Activated naive CD8-positive, alpha-beta T cell treated with anti-CD3 and anti-CD28 coated beads for 36 hours (primary cell): ENCODE measurements around the gene TM4SF1. TPM values are rescaled to one million over a fixed set of nuclear protein-coding genes. Genes with fewer than 3 reads are reported as not detected.

Source experiments
- DNase-seq: peaks from one replicate; pipeline ENCODE4 v3.0.0; 2021
- H3K27ac Mint-ChIP-seq: one replicate; pipeline ENCODE4 v1.8.0; 2022; ENCODE audit warnings: mild to moderate bottlenecking, moderate library complexity, mixed read lengths
- H3K27me3 Mint-ChIP-seq: one replicate; pipeline ENCODE4 v1.8.0; 2022; ENCODE audit warnings: mild to moderate bottlenecking, mixed read lengths
- H3K36me3 Mint-ChIP-seq: one replicate; pipeline ENCODE4 v1.8.0; 2021; ENCODE audit warnings: mild to moderate bottlenecking, mixed read lengths
- H3K4me1 Mint-ChIP-seq: one replicate; pipeline ENCODE4 v1.8.0; 2021; ENCODE audit warnings: mixed read lengths
- H3K4me3 Mint-ChIP-seq: one replicate; pipeline ENCODE4 v1.8.0; 2022; ENCODE audit warnings: mild to moderate bottlenecking, moderate library complexity, mixed read lengths
- H3K9me3 Mint-ChIP-seq: one replicate; pipeline ENCODE4 v1.8.0; 2022; ENCODE audit warnings: mixed read lengths
- total RNA-seq, 2 experiments: library from RNA; stranded (reverse); gene quantifications; one replicate each; pipeline ENCODE4 v1.2.3, GENCODE V29; 2021

Gene TM4SF1
- total RNA-seq, 2 experiments from 2014 or later: not detected

DNA sequence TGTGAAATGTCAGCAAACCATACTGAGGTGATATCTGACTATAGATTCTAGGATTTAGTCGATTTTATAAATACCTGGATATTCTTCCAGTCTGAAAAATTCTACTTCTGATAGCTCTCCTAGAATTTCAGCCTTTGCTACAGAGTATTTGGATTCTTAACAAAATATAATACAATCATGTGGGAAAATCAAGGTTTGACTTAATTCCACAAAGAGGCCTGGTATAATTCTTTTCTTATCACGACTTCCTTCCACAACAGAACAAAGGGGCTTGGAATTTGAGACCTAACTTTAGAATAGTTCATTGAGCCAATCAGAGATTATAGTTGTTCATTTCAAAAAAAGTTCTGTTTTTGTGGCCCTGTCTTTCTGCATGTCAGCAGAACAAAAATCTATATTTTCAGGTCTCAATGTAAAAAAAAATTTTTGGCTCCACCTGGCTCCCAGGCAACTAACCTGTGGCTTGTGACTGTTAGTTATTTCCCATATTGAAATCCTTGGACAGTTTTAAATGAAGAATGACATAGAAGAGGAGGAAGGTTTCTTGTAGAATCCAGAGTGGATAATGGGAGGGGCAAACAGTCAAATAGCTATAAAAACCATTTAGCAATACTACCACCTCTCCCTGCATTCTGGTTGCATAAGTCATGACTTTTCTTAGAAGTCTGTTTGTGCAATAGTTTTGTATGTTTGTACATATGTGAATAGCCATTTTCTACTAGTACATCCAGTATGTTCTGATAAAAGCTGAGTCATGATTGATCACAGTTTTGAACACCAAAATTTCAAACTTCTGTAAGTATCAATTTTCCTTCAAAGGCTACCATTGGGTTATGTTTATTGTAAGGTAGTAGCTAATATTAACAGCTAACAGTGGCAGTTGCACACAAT lies 4.0 kb downstream of the TM4SF1 start:
- H3K4me3 Mint-ChIP-seq: no peak overlapping the region
- peaks cover 2% of the 10 kb centered on the region for H3K4me1 Mint-ChIP-seq
- no peaks in the 10 kb centered on the region for H3K9me3 Mint-ChIP-seq
- DNase-seq: no peak
- H3K27ac Mint-ChIP-seq: no peak overlapping the region
- H3K27me3 Mint-ChIP-seq: peaks cover 23% of the 10 kb centered on the region
- H3K36me3 Mint-ChIP-seq: no peaks in the 10 kb centered on the region

DNA sequence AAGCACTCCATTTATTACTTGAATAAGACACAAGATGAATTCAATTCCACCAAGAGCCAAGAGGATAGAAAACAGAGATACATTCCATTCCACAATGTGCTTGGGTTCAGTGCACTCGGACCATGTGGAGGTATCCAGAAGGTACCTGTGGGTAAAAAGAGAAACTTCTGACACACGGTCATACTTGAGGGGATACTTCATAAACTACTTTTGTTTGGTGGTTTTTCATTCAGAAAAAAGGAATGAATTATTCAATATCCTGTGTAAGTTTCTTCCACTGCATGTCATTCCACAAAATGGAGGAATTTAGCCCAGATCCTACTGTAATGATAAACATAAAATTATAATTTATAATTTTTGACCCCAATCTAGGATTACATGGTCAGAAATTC lies 5.7 kb downstream of the TM4SF1 start:
- H3K4me3 Mint-ChIP-seq: no peak overlapping the region
- H3K27me3 Mint-ChIP-seq: peaks cover 20% of the 10 kb centered on the region
- H3K27ac Mint-ChIP-seq: no peak overlapping the region
- no peaks in the 10 kb centered on the region for H3K36me3 Mint-ChIP-seq
- H3K4me1 Mint-ChIP-seq: peaks cover 8% of the 10 kb centered on the region
- H3K9me3 Mint-ChIP-seq: no peaks in the 10 kb centered on the region
- no peak for DNase-seq

GRCh38 chr3:149371001-149371722 lies 6.3 kb downstream of the TM4SF1 start:
- Mint-ChIP-seq H3K9me3 (no peaks in the 10 kb centered on the region), H3K4me1 (peaks cover 10% of the 10 kb centered on the region), H3K27ac (no peak overlapping the region), H3K4me3 (no peak overlapping the region), H3K27me3 (peaks cover 19% of the 10 kb centered on the region), H3K36me3 (no peaks in the 10 kb centered on the region)
- DNase-seq: no peak

GRCh38 chr3:149369991-149370866 lies 7.2 kb downstream of the TM4SF1 start:
- Mint-ChIP-seq H3K9me3 (no peaks in the 10 kb centered on the region), H3K36me3 (no peaks in the 10 kb centered on the region)
- no peak for DNase-seq

DNA sequence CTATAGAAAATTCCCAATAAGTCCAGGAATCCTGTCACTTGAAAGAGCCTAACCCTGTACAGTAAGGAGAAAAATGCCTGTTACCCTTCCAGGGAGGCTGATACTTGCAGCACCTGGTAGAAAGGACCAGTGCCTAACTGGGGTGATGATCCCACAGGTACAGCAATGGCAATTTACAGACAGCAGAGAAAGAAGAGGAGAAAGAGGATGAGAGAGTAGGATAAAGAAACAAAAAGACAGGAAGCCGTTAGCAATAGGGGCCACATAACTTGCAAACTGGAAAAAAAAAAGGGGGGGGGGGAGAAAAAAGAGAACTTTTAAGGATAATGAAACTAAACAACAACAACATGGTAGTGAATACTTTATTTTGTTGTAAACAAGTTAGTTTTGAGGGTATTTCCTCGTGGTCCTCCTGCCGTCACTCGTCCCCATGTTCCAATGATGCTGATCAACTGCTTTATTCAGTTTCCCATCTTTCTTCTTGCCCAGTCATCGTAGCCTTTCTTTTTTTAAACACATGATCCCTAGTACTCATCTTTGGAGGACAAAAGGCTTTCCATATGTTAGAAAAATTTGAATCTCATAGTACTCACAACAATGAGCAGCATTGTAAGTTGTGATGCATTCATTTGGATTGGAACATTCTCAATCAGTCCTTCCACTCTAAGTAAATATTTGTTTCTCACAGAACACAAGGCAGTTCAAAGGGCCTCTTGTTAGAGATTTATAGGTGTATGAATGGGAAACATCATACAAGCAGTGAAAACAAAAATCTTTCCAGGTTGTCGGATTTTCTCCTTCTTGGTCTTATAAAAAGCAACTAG lies 8.6 kb downstream of the TM4SF1 start:
- H3K36me3 Mint-ChIP-seq: no peaks in the 10 kb centered on the region
- no peak overlapping the region for H3K27ac Mint-ChIP-seq
- H3K27me3 Mint-ChIP-seq: peaks cover 12% of the 10 kb centered on the region
- DNase-seq: no peak
- H3K4me1 Mint-ChIP-seq: peaks cover 10% of the 10 kb centered on the region
- no peaks in the 10 kb centered on the region for H3K9me3 Mint-ChIP-seq
- no peak overlapping the region for H3K4me3 Mint-ChIP-seq

More at GRCh38 chr3:149369991-149370866, 7.2 kb downstream of the TM4SF1 start:
- Mint-ChIP-seq H3K4me1 (peaks cover 10% of the 10 kb centered on the region), H3K27me3 (peaks cover 12% of the 10 kb centered on the region), H3K4me3 (no peak overlapping the region), H3K27ac (no peak overlapping the region)

DNA sequence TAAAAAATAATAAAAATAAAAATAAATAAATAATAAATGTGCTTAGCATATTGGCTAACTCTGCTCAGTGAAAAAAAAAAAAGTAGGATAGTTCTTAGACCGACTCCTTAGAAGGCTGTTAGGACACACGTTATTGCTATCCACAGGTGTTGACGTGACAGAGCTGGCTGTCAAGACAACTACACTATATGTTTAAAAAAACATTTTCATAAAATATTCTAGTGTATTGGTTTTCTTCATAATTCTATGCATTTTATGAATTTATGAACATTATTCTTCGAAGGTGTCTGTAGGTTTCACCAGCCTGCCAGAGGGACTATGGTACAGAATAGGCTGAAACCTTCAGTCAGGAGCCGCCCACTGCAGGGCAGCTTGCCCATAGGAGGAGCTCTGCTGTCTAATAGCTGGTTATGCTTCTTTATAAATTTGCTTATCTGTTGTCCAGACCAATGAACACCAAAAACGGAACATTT lies 9.2 kb downstream of the TM4SF1 start:
- Mint-ChIP-seq H3K27ac (no peak overlapping the region), H3K4me3 (no peak overlapping the region), H3K9me3 (no peaks in the 10 kb centered on the region), H3K4me1 (peaks cover 10% of the 10 kb centered on the region), H3K36me3 (no peaks in the 10 kb centered on the region), H3K27me3 (peaks cover 12% of the 10 kb centered on the region)
- no peak for DNase-seq

- H3K4me1 Mint-ChIP-seq: peaks cover 10% of the 10 kb centered on the region
- peaks cover 9% of the 10 kb centered on the region for H3K27me3 Mint-ChIP-seq
- no peaks in the 10 kb centered on the region for H3K36me3 Mint-ChIP-seq
- no peaks in the 10 kb centered on the region for H3K9me3 Mint-ChIP-seq
- peak overlapping the region; percentile 8 for H3K27ac Mint-ChIP-seq
- DNase-seq: peak; percentile 28
- H3K4me3 Mint-ChIP-seq: no peak overlapping the region
Observed at GRCh38 chr3:149366941-149367840, 10.3 kb downstream of the TM4SF1 start.

GRCh38 chr3:149366031-149366430 lies 11.4 kb downstream of the TM4SF1 start:
- H3K9me3 Mint-ChIP-seq: no peaks in the 10 kb centered on the region
- H3K36me3 Mint-ChIP-seq: no peaks in the 10 kb centered on the region
- H3K27ac Mint-ChIP-seq: no peak overlapping the region
- H3K4me3 Mint-ChIP-seq: no peak overlapping the region
- DNase-seq: no peak
- peaks cover 3% of the 10 kb centered on the region for H3K27me3 Mint-ChIP-seq
- H3K4me1 Mint-ChIP-seq: peaks cover 10% of the 10 kb centered on the region

DNA sequence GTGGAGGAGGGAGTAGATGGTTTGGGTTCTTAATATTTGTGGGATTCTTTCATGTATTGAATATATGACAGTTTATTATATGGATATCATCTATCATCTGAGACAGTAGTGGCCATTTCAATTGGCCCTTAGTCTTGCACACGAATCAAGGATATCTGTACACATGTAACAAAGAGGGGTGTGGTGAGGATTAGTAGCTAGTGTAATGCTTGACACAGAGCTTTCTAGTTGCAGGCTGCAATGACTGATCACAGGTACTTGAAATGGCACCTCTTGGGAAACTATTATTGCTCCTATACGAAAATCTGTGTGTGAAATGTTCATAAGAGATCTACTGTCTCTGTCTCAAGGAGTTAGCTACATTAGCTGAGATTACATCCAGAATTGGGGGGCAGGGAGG lies 12.8 kb downstream of the TM4SF1 start:
- Mint-ChIP-seq H3K36me3 (no peaks in the 10 kb centered on the region), H3K27ac (no peak overlapping the region), H3K27me3 (peaks cover 3% of the 10 kb centered on the region), H3K4me1 (peaks cover 10% of the 10 kb centered on the region), H3K4me3 (no peak overlapping the region), H3K9me3 (no peaks in the 10 kb centered on the region)
- no peak for DNase-seq

- Mint-ChIP-seq H3K4me3 (no peak overlapping the region), H3K9me3 (no peaks in the 10 kb centered on the region), H3K27ac (no peak overlapping the region), H3K4me1 (peaks cover 10% of the 10 kb centered on the region), H3K27me3 (no peaks in the 10 kb centered on the region), H3K36me3 (no peaks in the 10 kb centered on the region)
- no peak for DNase-seq
Observed at GRCh38 chr3:149363053-149363452, 14.4 kb downstream of the TM4SF1 start.

GRCh38 chr3:149362366-149362765 lies 15.1 kb downstream of the TM4SF1 start:
- DNase-seq: no peak
- Mint-ChIP-seq H3K9me3 (no peaks in the 10 kb centered on the region), H3K27ac (no peak overlapping the region), H3K36me3 (no peaks in the 10 kb centered on the region), H3K27me3 (no peaks in the 10 kb centered on the region), H3K4me1 (peaks cover 9% of the 10 kb centered on the region), H3K4me3 (no peak overlapping the region)

DNA sequence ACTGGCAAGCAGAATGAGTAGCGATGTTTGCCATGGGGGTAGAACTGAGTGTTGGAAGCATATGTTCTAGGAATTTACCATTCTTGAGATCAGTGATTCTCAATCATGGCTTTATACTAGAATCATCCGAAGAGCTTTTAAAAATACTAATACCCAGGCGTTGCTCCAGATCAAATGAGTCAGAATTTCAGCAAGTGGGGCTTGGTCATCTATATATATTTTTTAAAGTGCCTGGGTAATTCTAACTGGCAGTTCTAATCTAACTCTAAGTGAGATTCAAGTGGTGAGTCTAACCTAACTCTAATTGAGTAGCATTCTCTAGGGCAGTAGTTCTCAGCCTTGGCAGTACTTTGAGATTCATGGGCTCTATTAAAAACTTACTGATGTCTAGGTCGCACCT lies 20.8 kb downstream of the TM4SF1 start:
- Mint-ChIP-seq H3K36me3 (no peaks in the 10 kb centered on the region), H3K27me3 (peaks cover 11% of the 10 kb centered on the region), H3K9me3 (no peaks in the 10 kb centered on the region), H3K4me3 (no peak overlapping the region), H3K27ac (no peak overlapping the region), H3K4me1 (no peaks in the 10 kb centered on the region)
- no peak for DNase-seq

GRCh38 chr3:149356044-149356592 lies 21.3 kb downstream of the TM4SF1 start:
- Mint-ChIP-seq H3K36me3 (no peaks in the 10 kb centered on the region), H3K27me3 (peaks cover 11% of the 10 kb centered on the region), H3K4me3 (no peak overlapping the region), H3K4me1 (no peaks in the 10 kb centered on the region), H3K27ac (no peak overlapping the region), H3K9me3 (no peaks in the 10 kb centered on the region)
- no peak for DNase-seq
